HFF-Myc (cell line): ENCODE data around the gene RCC1.
"Not testable (repeated sequence)": the region's sequence is repeated elsewhere in the genome, so short reads cannot be mapped to it uniquely, and the experiment has no call there.

Experiments used
- DNase-seq: peaks from one replicate; pipeline ENCODE4 v3.0.0-alpha.2; 2011; ENCODE audit warnings: low read depth; ENCODE audit errors: extremely low read depth
- H3K4me3 ChIP-seq: replicated peaks from 2 replicates; pipeline ENCODE4 v1.5.1; 2011; ENCODE audit warnings: low read depth, mild to moderate bottlenecking, control low read depth, low read length
- TF ChIP-seq, protein P1 (sequence below): IDR thresholded peaks from 2 replicates; pipeline ENCODE4 v1.5.1; 2012; ENCODE audit warnings: mild to moderate bottlenecking, low read depth, low read length, control low read depth; ENCODE audit errors: missing control alignments

The RCC1 gene

DNA sequence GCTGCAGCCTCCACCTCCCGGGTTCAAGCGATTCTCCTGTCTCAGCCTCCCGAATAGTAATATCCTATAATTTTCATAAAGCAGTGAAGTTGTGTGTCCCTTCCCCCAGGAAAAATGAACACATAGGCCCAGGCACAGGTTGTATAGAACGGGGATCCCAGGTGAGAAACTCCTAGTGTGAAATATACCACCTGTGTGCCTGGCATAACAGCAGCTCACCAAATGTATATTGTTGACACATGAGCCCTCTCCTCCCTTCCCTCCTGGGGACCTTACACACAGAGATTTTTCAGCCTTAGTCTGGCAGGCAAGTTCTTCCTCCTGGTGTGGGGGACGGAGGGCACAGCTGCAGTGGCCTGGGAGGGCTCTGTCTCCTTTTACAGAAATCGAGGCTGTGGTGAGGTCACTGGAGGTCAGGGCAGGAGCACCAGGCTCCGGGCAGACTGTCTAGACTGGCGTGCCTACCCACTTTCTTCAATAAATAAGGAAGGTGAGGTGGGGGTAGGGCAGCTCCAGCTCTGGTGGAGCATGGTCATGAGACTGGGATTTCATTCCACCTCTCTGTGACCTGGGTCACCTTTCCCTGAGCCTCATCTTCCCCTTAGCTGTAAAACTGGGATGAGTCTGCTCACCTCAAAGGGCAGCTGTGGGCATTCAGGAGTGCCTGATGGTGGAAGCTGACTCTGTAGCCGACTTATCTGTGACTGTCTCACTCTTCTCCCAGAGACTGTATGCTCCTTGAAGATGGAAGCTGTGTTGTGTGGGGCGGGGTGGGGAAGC lies 14.3 kb downstream of the RCC1 start:
- TF ChIP-seq, protein P1, sequence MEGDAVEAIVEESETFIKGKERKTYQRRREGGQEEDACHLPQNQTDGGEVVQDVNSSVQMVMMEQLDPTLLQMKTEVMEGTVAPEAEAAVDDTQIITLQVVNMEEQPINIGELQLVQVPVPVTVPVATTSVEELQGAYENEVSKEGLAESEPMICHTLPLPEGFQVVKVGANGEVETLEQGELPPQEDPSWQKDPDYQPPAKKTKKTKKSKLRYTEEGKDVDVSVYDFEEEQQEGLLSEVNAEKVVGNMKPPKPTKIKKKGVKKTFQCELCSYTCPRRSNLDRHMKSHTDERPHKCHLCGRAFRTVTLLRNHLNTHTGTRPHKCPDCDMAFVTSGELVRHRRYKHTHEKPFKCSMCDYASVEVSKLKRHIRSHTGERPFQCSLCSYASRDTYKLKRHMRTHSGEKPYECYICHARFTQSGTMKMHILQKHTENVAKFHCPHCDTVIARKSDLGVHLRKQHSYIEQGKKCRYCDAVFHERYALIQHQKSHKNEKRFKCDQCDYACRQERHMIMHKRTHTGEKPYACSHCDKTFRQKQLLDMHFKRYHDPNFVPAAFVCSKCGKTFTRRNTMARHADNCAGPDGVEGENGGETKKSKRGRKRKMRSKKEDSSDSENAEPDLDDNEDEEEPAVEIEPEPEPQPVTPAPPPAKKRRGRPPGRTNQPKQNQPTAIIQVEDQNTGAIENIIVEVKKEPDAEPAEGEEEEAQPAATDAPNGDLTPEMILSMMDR = no peak
- H3K4me3 ChIP-seq = peak overlapping the region; percentile 64
- DNase-seq = no peak

DNA sequence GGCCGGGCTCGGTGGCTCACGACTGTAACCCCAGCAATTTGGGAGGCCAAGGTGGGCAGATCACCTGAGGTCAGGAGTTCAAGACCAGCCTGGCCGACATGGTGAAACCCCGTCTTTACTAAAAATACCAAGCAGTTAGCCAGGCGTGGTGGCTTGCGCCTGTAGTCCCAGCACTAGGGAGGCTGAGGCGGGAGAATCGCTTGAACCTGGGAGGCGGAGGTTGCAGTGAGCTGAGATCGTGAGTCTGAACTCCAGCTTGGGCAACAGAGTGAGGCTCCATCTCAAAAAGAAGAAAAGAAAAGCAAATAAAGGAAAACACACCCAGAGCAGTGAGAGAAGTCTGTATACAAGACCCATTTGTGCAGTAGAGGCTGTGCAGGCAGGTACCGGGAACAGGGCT lies 15.0 kb downstream of the RCC1 start:
- not testable (repeated sequence) for DNase-seq
- peak overlapping the region; percentile 64 for H3K4me3 ChIP-seq

DNA sequence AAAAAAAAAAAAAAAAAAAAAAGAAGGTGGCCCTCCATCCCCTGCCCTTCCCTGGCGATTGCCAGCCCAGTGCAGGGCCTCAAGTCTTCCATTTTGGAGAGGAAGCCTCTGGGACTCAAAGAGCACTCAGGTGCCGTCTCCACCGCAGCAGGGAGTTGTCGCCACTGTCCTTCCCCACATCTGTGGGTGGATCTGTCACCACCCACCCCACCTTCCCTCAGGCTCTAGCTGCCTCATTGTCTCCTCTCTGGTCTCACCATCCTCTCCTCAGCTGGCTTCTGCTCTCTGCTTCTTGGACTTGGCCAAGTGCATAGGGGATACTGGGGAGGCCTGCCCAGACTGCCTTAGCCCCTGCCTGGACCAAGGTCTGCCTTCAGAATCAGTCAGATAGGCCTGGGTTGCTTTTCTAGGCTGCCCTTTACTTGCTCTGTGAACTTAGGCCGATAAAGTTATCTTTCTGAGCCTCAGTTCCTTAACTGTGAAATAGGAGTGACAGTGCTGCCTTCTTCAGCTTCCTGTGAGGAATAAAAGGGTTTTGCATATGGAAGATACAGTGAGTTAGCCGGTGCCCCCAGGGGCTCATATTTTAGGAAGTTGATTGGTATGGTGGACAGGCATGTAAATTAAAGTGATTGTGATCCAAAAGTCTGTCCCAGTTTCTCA lies 15.8 kb downstream of the RCC1 start:
- TF ChIP-seq, protein P1 = no peak
- no peak overlapping the region for H3K4me3 ChIP-seq
- no peak for DNase-seq

DNA sequence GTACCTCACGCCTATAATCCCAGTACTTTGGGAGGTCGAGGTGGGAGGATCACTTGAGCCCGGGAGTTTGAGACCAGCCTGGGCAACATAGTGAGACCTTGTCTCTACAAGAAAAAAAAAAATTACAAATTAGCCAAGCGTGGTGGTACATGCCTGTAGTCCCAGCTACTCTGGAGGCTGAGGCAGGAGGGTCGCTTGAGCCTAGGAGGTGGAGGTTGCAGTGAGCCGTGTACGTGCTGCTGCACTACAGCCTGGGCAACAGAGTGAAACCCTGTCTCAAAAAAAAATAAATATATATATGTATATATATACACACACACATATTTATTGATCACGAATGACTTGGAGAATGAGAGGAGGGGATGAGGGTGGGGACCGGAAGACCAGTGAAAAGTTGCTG lies 16.7 kb downstream of the RCC1 start:
- DNase-seq, H3K4me3 ChIP-seq: not testable (repeated sequence)

DNA sequence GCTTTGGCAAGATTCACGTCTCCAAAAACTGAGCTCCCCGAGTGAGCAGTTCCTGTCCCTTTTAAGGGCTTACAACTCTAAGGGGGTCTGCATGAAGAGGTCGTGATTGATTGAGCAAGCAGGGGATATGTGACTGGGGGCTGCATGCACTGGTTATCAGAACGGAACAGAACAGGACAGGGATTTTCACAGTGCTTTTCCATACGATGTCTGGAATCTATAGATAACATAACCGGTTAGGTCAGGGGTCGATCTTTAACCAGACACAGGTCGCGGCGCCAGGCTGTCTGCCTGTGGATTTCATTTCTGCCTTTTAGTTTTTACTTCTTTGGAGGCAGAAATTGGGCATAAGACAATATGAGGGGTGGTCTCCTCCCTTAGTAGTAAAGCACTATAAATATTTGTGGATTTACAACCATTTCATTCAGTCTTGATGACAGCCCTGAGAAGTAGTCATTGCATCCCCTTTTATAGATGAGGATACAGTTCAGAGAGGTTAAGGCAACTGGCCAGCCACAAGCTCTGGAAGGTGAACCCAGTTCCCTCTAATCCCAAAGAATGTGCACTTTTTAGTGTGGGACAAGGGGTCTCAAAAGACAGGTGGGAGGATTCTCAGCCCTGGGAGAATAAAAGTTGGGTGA lies 19.3 kb downstream of the RCC1 start:
- DNase-seq, H3K4me3 ChIP-seq: not testable (repeated sequence)

DNA sequence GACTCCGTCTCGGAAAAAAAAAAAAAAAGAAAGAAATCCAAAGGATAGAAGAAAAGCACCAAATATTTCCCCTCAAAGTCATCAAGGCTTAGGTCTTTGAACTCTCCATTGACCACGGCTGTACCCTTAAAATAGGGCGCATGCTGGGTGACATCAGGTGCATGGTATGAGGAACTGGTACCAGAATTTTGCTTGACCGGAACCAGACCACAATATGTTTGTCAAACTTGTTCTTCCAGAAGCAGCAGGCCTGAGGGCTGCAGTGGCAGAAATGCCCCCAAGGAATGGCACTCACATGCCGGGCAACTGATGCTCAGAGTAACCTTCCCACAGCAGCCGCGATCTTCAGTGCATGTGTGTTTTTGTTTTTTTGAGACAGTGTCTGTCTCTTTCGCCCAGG lies 21.0 kb downstream of the RCC1 start:
- DNase-seq = no peak
- TF ChIP-seq, protein P1 = no peak
- H3K4me3 ChIP-seq = no peak overlapping the region

DNA sequence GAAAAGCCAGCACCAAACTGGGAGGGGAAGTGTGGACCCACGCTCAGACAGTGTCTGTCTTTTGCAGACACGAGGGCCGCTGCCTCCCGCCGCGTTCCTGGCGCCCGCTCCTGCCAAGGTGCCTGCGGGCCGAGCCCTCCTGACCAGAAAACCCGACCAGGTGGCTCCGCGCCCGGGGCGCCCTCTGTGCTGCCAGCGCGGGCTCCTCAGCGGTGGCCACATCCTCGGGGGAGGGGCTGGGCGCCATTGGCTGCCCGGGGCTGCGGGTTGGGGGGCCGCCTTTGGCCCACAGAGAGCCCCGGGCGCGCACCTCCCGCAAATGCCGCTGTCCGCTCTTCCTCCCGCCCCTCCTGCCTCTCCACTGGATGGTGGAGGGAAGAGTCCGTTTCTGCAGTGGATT lies 24.6 kb downstream of the RCC1 start:
- DNase-seq = no peak
- H3K4me3 ChIP-seq = no peak overlapping the region
- TF ChIP-seq, protein P1 = no peak

DNA sequence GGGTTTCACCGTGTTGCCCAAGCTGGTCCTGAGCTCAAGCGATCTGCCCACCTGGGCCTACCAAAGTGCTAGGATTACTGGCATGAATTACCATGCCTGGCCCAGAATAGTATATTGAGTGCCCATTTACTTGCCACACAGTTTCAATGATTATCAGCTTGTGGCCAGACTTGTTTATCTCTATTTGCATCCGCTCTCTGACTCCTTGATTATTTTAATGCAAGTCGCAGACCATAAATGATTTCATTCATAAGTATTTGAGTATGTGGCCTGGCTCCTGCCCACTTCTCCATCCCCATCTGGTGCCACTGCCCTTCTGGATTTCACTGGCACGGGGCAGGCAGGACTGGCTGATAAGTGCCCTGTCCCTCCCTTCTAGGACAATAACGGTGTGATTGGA lies 28.8 kb downstream of the RCC1 start:
- TF ChIP-seq, protein P1 = no peak
- no peak for DNase-seq

More for the DNA sequence above, 28.8 kb downstream of the RCC1 start:
- H3K4me3 ChIP-seq = no peak overlapping the region
